Mesenchymal stem cell (in vitro differentiated cells and primary cell): ENCODE measurements around the gene ADAMTS13.
"Not testable (repeated sequence)": the region's sequence is repeated elsewhere in the genome, so short reads cannot be mapped to it uniquely, and the experiment has no call there.

Source experiments
- DNase-seq: peaks from one replicate; pipeline ENCODE4 v3.0.0-alpha.2; 2013
- H2AFZ ChIP-seq: one replicate; pipeline ENCODE4 v1.6.1; 2013; ENCODE audit warnings: low read depth, mild to moderate bottlenecking, control low read depth, inconsistent platforms, low read length, moderate library complexity
- H2AK5ac ChIP-seq: 2 replicates; pipeline ENCODE4 v1.6.1; 2013; ENCODE audit warnings: low read length, moderate library complexity, mild to moderate bottlenecking, inconsistent platforms; ENCODE audit not compliant: severe bottlenecking
- H2BK120ac ChIP-seq: one replicate; pipeline ENCODE4 v1.6.1; 2013; ENCODE audit warnings: low read depth, mild to moderate bottlenecking, inconsistent platforms, low read length, moderate library complexity
- H2BK12ac ChIP-seq, 2 experiments: one replicate each; pipeline ENCODE4 v1.6.1; 2013; ENCODE audit warnings: inconsistent platforms in 2 of 2, low read length in 2 of 2, mild to moderate bottlenecking in 2 of 2, moderate library complexity in 2 of 2, control low read depth in 1 of 2
- H2BK15ac ChIP-seq: one replicate; pipeline ENCODE4 v1.6.1; 2013; ENCODE audit warnings: mild to moderate bottlenecking, low read depth, inconsistent platforms; ENCODE audit not compliant: poor library complexity, severe bottlenecking
- H2BK5ac ChIP-seq: 2 replicates; pipeline ENCODE4 v1.6.1; 2013; ENCODE audit warnings: low read depth, mild to moderate bottlenecking, low read length, control low read depth, inconsistent platforms; ENCODE audit not compliant: poor library complexity, severe bottlenecking
- H3K14ac ChIP-seq, 2 experiments: one replicate each; pipeline ENCODE4 v1.6.1; 2013; ENCODE audit warnings: inconsistent platforms in 2 of 2, low read length in 2 of 2, control low read depth in 1 of 2, mild to moderate bottlenecking in 1 of 2, moderate library complexity in 1 of 2
- H3K18ac ChIP-seq, 2 experiments: one replicate each; pipeline ENCODE4 v1.6.1; 2013; ENCODE audit warnings: inconsistent platforms in 2 of 2, low read length in 2 of 2, control low read depth in 1 of 2, low read depth in 1 of 2, mild to moderate bottlenecking in 1 of 2
- H3K23ac ChIP-seq, 2 experiments: one replicate each; pipeline ENCODE4 v1.6.1; 2013; ENCODE audit warnings: inconsistent platforms in 2 of 2, low read length in 2 of 2, mild to moderate bottlenecking in 2 of 2, moderate library complexity in 2 of 2, control low read depth in 1 of 2
- H3K27ac ChIP-seq: 2 replicates; pipeline ENCODE4 v1.5.1; 2013; ENCODE audit warnings: mild to moderate bottlenecking, moderate library complexity, low read length, control low read depth, inconsistent platforms; ENCODE audit not compliant: poor library complexity, severe bottlenecking
- H3K27me3 ChIP-seq, 2 experiments: 2 replicates each; pipeline versions ENCODE4 v1.6.1 to v1.7.0; 2013; ENCODE audit warnings: low read length in 2 of 2, mild to moderate bottlenecking in 2 of 2, moderate library complexity in 2 of 2, control low read depth in 1 of 2, inconsistent platforms in 1 of 2; ENCODE audit not compliant: control insufficient read depth in 1 of 2, insufficient read depth in 1 of 2
- H3K36me3 ChIP-seq, 2 experiments: 2 replicates each; pipeline versions ENCODE4 v1.6.1 to v1.7.0; 2013; ENCODE audit warnings: low read length in 2 of 2, control low read depth in 1 of 2, inconsistent platforms in 1 of 2, low read depth in 1 of 2, mild to moderate bottlenecking in 1 of 2; ENCODE audit not compliant: insufficient read depth in 2 of 2, control insufficient read depth in 1 of 2
- H3K4ac ChIP-seq, 2 experiments: one replicate each; pipeline ENCODE4 v1.6.1; 2013; ENCODE audit warnings: inconsistent platforms in 2 of 2, low read length in 2 of 2, mild to moderate bottlenecking in 2 of 2, moderate library complexity in 2 of 2, control low read depth in 1 of 2, low read depth in 1 of 2
- H3K4me1 ChIP-seq: 2 replicates; pipeline ENCODE4 v1.6.1; 2013; ENCODE audit warnings: low read depth, low read length, control low read depth; ENCODE audit not compliant: control insufficient read depth, insufficient read depth
- H3K4me2 ChIP-seq: 2 replicates; pipeline ENCODE4 v1.6.1; 2013; ENCODE audit warnings: low read length, mild to moderate bottlenecking, inconsistent platforms; ENCODE audit not compliant: poor library complexity, severe bottlenecking
- H3K4me3 ChIP-seq, 2 experiments: 2 replicates each; pipeline versions ENCODE4 v1.5.1 to v1.7.0; 2013; ENCODE audit warnings: low read length in 2 of 2, mild to moderate bottlenecking in 2 of 2, control low read depth in 1 of 2, low read depth in 1 of 2; ENCODE audit not compliant: insufficient read depth in 1 of 2
- H3K79me1 ChIP-seq: replicated peaks from 2 replicates; pipeline ENCODE4 v1.6.1; 2013; ENCODE audit warnings: mild to moderate bottlenecking, control low read depth, low read length, inconsistent platforms; ENCODE audit not compliant: poor library complexity, severe bottlenecking
- H3K9ac ChIP-seq: 2 replicates; pipeline ENCODE4 v1.7.0; 2013; ENCODE audit warnings: mild to moderate bottlenecking, low read length, moderate library complexity
- H3K9me3 ChIP-seq: 2 replicates; pipeline ENCODE4 v1.7.0; 2013; ENCODE audit warnings: mild to moderate bottlenecking, low read length; ENCODE audit not compliant: control insufficient read depth
- H4K8ac ChIP-seq: one replicate; pipeline ENCODE4 v1.6.1; 2013; ENCODE audit warnings: inconsistent platforms, mild to moderate bottlenecking, low read length, moderate library complexity
- H4K91ac ChIP-seq: one replicate; pipeline ENCODE4 v1.6.1; 2013; ENCODE audit warnings: mild to moderate bottlenecking, low read length, inconsistent platforms
- whole genome bisulfite sequencing: methylation state at CpG from one replicate; pipeline ENCODE4 v1.1.7; 2013; ENCODE audit warnings: mixed read lengths; 5-methylcytosine and 5-hydroxymethylcytosine counted together

ADAMTS13 gene

GRCh38 chr9:133392308-133392707, 29.9 kb upstream of the ADAMTS13 start:
- not testable (repeated sequence) for H3K23ac ChIP-seq, H3K14ac ChIP-seq, H3K36me3 ChIP-seq, H3K4me2 ChIP-seq, H2AK5ac ChIP-seq, H3K79me1 ChIP-seq, H3K18ac ChIP-seq, H4K8ac ChIP-seq, DNase-seq, H3K27ac ChIP-seq, H3K4me1 ChIP-seq, H3K4ac ChIP-seq, H3K9me3 ChIP-seq, H2BK5ac ChIP-seq, H3K9ac ChIP-seq, H3K4me3 ChIP-seq, H2BK12ac ChIP-seq, H2AFZ ChIP-seq, H2BK120ac ChIP-seq, H2BK15ac ChIP-seq, H4K91ac ChIP-seq
- 94% methylated on average over 3 of the region's 3 CpGs for WGBS
- H3K27me3 ChIP-seq, result peaks cover 30 to 52% of the 10 kb centered on the region in 2 experiments

GRCh38 chr9:133393399-133393798, 28.8 kb upstream of the ADAMTS13 start:
- WGBS, result 85% methylated on average over 3 of the region's 3 CpGs
- no peak for DNase-seq
- H3K27me3 ChIP-seq, result peaks cover 39 to 59% of the 10 kb centered on the region in 2 experiments
- no peak overlapping the region for H3K14ac ChIP-seq
- no peaks in the 10 kb centered on the region for H3K36me3 ChIP-seq
- H3K9me3 ChIP-seq, result no peaks in the 10 kb centered on the region
- H3K4me2 ChIP-seq, result no peak overlapping the region
- no peak overlapping the region for H3K4ac ChIP-seq
- no peak overlapping the region for H3K23ac ChIP-seq
- H2BK15ac ChIP-seq, result no peak overlapping the region
- no peaks in the 10 kb centered on the region for H3K4me1 ChIP-seq
- H3K9ac ChIP-seq, result no peak overlapping the region
- H3K4me3 ChIP-seq, result no peak overlapping the region
- no peaks in the 10 kb centered on the region for H3K79me1 ChIP-seq
- H4K91ac ChIP-seq, result no peak overlapping the region
- H2AFZ ChIP-seq, result no peak overlapping the region
- no peak overlapping the region for H2BK12ac ChIP-seq
- H2AK5ac ChIP-seq, result no peak overlapping the region
- no peak overlapping the region for H2BK120ac ChIP-seq
- H3K27ac ChIP-seq, result no peak overlapping the region
- no peak overlapping the region for H4K8ac ChIP-seq
- no peak overlapping the region for H3K18ac ChIP-seq
- H2BK5ac ChIP-seq, result no peak overlapping the region

GRCh38 chr9:133394687-133395271, 27.4 kb upstream of the ADAMTS13 start:
- DNase-seq, result no peak
- Histone ChIP-seq H2BK5ac (no peak overlapping the region), H3K27me3 (peaks cover 39 to 59% of the 10 kb centered on the region in 2 experiments), H3K79me1 (no peaks in the 10 kb centered on the region), H3K4me1 (no peaks in the 10 kb centered on the region), H3K27ac (no peak overlapping the region), H3K18ac (no peak overlapping the region), H2AK5ac (no peak overlapping the region), H2BK12ac (no peak overlapping the region), H4K91ac (no peak overlapping the region), H3K14ac (no peak overlapping the region), H2BK15ac (no peak overlapping the region), H3K4me3 (no peak overlapping the region), H3K9ac (no peak overlapping the region), H3K23ac (no peak overlapping the region), H3K4ac (no peak overlapping the region), H3K9me3 (no peaks in the 10 kb centered on the region), H3K4me2 (no peak overlapping the region), H2AFZ (no peak overlapping the region), H4K8ac (no peak overlapping the region), H3K36me3 (peaks cover 0 to under 1% of the 10 kb centered on the region in 2 experiments), H2BK120ac (no peak overlapping the region)
- WGBS, result 56% methylated on average over 8 of the region's 8 CpGs

DNA sequence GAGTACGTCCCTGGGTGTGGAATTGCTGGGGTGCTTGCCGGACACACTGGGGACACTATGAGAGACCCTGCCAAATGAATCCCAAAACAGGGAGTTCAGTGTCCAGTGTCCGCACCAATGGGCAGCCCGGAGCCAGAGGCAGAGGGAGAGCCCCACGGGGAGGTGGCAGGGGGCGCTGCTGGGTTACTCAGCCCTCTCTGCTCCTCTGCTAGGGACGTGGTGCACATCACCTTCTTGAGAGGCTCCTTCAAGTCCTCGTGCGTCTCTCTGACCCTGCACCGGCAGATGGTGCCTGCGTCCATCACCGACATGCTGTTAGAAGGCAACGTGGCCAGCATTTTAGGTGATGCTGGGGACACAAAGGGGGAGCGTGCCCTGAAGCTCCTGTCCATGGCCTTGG, 25.2 kb upstream of the ADAMTS13 start:
- Histone ChIP-seq H4K91ac (no peak overlapping the region), H3K79me1 (no peaks in the 10 kb centered on the region), H2BK15ac (no peak overlapping the region), H2BK5ac (no peak overlapping the region), H2AFZ (no peak overlapping the region), H3K4me3 (no peak overlapping the region), H2BK120ac (no peak overlapping the region), H3K36me3 (peaks cover 0 to 17% of the 10 kb centered on the region in 2 experiments), H2BK12ac (no peak overlapping the region), H2AK5ac (no peak overlapping the region), H3K27me3 (peaks cover 39 to 50% of the 10 kb centered on the region in 2 experiments), H4K8ac (no peak overlapping the region), H3K18ac (no peak overlapping the region), H3K4ac (no peak overlapping the region), H3K27ac (no peak overlapping the region), H3K23ac (no peak overlapping the region), H3K14ac (no peak overlapping the region), H3K4me1 (no peaks in the 10 kb centered on the region), H3K4me2 (no peak overlapping the region), H3K9ac (no peak overlapping the region), H3K9me3 (no peaks in the 10 kb centered on the region)
- WGBS, result 31% methylated on average over 14 of the region's 14 CpGs
- DNase-seq, result peak; percentile 33
